HG02571 (cell line): ENCODE data around the gene C18orf63.

Experiments used
- ATAC-seq: cut with Tn5 transposase; IDR thresholded peaks from one replicate; pipeline ENCODE4 v1.9.1; 2021; ENCODE audit warnings: mild to moderate bottlenecking, moderate library complexity; ENCODE audit not compliant: unreplicated experiment

The C18orf63 gene

GRCh38 chr18:74402806-74403433, 87.3 kb downstream of the C18orf63 start:
- no peak for ATAC-seq

- no peak for ATAC-seq
These were observed 92.2 kb downstream of the C18orf63 start for GRCh38 chr18:74407888-74408287.
